Activated naive CD4-positive, alpha-beta T cell treated with anti-CD3 and anti-CD28 coated beads, Interleukin-2, amount 50 U/mL, for 72 hours (primary cell): ENCODE data around the gene REPS1. TPM values are rescaled to one million over a fixed set of nuclear protein-coding genes. Genes with fewer than 3 reads are reported as not detected.
"Not testable (repeated sequence)": the region's sequence is repeated elsewhere in the genome, so short reads cannot be mapped to it uniquely, and the experiment has no call there.

Source experiments
- ATAC-seq, 2 donors: fragments of 150-1000 bp; cut with Tn5 transposase; 2 replicates each; pipeline ENCODE4 v1.10.0; 2021; ENCODE audit warnings: mild to moderate bottlenecking in 2 of 2, moderate library complexity in 2 of 2
- DNase-seq, 2 donors: peaks; one replicate each; pipeline ENCODE4 v3.0.0; 2021 to 2022; ENCODE audit warnings: low spot score in 2 of 2
- H3K27ac Mint-ChIP-seq, 2 donors: one replicate each; pipeline ENCODE4 v1.8.0; 2022; ENCODE audit warnings: mild to moderate bottlenecking in 2 of 2, mixed read lengths in 2 of 2
- H3K36me3 Mint-ChIP-seq, 2 donors: one replicate each; pipeline ENCODE4 v1.8.0; 2022; ENCODE audit warnings: mixed read lengths in 2 of 2
- H3K9me3 Mint-ChIP-seq, 2 donors: one replicate each; pipeline ENCODE4 v1.8.0; 2022; ENCODE audit warnings: mixed read lengths in 2 of 2
- total RNA-seq, 2 donors: library from RNA; stranded (reverse); gene quantifications; one replicate each; pipeline ENCODE4 v1.2.3, GENCODE V29; 2022

Gene REPS1, protein sequence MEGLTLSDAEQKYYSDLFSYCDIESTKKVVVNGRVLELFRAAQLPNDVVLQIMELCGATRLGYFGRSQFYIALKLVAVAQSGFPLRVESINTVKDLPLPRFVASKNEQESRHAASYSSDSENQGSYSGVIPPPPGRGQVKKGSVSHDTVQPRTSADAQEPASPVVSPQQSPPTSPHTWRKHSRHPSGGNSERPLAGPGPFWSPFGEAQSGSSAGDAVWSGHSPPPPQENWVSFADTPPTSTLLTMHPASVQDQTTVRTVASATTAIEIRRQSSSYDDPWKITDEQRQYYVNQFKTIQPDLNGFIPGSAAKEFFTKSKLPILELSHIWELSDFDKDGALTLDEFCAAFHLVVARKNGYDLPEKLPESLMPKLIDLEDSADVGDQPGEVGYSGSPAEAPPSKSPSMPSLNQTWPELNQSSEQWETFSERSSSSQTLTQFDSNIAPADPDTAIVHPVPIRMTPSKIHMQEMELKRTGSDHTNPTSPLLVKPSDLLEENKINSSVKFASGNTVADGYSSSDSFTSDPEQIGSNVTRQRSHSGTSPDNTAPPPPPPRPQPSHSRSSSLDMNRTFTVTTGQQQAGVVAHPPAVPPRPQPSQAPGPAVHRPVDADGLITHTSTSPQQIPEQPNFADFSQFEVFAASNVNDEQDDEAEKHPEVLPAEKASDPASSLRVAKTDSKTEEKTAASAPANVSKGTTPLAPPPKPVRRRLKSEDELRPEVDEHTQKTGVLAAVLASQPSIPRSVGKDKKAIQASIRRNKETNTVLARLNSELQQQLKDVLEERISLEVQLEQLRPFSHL
- 10 to 100 TPM; 40.5 to 59.6 TPM for total RNA-seq

DNA sequence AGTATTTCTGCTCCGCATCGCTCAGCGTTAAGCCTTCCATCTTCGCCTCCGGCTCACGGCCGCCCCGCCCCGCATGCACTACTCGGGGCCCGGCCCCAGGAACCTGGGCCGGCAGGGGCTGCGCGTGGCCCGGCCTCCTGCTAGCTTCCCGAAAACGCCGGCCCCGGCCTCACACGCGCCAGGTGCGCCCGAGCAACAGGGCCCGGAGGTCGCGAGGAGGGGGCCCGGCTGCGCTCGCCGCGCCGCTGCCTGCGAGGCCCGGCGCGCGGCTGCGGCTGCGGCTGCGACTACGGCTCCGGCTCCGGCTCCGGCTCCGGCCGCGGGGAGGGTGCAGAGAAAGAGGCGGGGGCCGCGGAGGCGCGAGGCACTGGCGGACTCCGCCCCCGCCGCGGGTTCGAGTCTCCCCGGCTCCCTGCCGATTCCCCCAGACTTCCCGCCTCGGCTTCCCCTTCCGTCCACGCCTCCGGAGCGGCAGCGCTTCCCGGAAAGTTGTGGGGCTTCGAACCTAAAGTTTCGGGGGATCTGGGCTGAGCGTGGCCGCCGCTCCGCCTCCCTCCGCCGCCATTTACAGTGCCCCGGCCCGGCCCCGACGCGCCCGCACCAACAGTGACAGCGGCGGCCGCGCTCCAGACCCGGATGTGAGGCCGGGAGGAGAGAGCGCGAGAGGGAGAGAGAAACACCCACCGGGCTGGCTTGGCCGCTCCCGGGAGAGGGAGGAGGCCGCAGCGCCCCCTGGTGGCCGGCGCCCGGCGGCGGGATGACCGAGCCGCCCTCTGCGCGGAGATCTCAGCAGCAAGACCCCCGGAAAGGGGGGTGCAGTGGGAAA, at the start of gene REPS1:
Gene REPS1, minus strand, starts transcription at position 611 of the 826 bp plus-strand sequence. Its CDS starts 571 bp downstream, at position 40.
- DNase-seq = peak; percentile 92 to 99
- no peaks in the 10 kb centered on the region for H3K9me3 Mint-ChIP-seq
- peaks cover 4 to 5% of the 10 kb centered on the region in 2 donors for H3K36me3 Mint-ChIP-seq
- peak within 1 kb of the TSS; percentile 92 to 96 for H3K27ac Mint-ChIP-seq
- ATAC-seq = peak; percentile 97

DNA sequence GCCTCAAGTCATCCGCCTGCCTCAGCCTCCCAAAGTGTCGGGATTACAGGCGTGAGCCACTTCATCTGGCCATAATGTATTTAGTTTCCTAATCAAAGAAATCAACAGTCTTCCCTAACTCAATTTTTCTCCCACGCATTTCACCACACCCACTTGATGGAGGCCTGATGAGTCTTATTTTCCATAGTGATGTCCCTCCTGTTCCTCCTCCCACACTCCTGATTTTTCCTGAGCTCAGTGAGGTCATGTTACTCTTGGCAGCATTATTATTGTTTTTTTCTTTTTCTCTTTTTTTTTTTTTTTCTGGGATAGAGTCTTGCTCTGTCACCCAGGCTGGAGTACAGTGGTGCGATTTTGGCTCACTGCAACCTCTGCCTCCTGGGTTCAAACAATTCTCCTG, 49.4 kb upstream of the REPS1 start:
- H3K36me3 Mint-ChIP-seq = peaks cover 20 to 69% of the 10 kb centered on the region in 2 donors
- H3K27ac Mint-ChIP-seq = peak overlapping the region in 1 of 2 donors; percentile 6
- ATAC-seq = no peak
- H3K9me3 Mint-ChIP-seq = no peaks in the 10 kb centered on the region
- no peak for DNase-seq

DNA sequence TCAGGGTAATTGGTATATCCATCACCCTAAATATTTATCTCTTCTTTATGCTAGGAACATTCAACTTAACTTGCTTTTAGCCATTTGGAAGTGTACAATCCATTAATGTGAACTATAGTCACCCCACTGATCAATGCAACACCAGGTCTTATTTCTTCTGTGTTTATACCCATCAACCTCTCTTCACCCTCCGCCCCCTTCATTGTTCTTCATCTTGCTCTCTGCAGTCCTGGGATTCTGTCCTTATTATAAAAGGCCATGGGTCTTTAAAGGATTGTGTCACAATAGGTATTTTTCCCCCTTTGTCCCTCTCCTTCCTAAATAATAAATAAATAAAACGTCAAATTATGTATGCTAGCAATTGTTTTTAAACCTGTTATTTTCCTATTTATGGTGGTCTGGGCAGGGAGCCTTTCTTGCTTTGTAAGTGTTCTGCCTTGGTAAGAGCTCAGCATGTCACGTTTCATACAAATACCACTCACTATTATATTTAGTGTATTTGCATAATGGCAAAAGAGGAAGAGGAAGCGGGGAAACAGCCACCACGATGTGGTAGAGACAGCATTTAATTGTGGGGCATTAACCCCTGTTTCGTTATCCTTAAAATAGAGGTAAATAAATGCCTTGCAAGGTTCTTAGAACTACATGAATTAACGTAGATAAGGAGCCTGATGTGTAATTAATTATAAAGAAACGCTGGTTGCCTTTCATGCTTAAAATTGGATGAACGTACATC, 42.3 kb upstream of the REPS1 start:
- DNase-seq = no peak
- Mint-ChIP-seq H3K27ac (no peak overlapping the region), H3K36me3 (peaks cover 23 to 27% of the 10 kb centered on the region in 2 donors), H3K9me3 (no peaks in the 10 kb centered on the region)
- ATAC-seq = no peak

DNA sequence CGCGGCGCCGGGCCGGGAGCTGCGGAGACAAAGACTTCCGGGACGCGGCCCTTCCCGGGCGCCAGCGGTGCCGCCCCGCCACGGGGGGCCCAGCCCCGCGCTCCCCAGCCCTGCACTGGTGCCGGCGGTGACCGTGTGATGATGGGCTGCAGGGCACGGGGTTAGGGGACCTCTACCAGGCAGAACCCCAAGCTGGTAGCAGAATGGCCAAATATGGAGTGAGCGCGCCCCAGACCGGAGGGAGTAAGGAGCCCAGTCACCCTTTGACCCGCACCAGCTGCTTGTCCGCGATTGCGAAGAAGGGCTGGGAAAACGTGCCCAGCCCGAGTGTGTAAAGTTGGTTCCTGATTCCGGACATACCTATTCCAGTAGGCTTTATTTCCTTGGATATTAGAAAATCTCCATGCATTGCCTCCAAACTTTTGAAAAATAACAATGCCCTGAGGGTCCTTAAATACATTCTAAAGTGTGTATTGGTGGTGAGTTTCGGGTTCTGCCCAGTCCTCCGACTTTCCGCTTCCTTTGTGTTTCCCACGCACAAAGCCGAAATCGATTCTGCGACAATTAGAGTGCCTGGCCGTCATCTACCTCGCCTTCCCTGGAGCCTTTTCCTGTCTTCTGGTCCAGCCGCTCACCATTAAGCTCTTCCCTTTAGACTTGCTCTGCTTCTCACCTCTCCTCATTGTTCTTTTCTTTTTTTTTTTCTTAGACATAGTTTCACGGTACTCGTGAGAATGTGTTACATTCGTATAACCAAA, 41.6 kb upstream of the REPS1 start:
- peak; percentile 31 to 74 for DNase-seq
- Mint-ChIP-seq H3K36me3 (peaks cover 22 to 23% of the 10 kb centered on the region in 2 donors), H3K27ac (no peak overlapping the region), H3K9me3 (no peaks in the 10 kb centered on the region)
- peak; percentile 8 to 50 for ATAC-seq

DNA sequence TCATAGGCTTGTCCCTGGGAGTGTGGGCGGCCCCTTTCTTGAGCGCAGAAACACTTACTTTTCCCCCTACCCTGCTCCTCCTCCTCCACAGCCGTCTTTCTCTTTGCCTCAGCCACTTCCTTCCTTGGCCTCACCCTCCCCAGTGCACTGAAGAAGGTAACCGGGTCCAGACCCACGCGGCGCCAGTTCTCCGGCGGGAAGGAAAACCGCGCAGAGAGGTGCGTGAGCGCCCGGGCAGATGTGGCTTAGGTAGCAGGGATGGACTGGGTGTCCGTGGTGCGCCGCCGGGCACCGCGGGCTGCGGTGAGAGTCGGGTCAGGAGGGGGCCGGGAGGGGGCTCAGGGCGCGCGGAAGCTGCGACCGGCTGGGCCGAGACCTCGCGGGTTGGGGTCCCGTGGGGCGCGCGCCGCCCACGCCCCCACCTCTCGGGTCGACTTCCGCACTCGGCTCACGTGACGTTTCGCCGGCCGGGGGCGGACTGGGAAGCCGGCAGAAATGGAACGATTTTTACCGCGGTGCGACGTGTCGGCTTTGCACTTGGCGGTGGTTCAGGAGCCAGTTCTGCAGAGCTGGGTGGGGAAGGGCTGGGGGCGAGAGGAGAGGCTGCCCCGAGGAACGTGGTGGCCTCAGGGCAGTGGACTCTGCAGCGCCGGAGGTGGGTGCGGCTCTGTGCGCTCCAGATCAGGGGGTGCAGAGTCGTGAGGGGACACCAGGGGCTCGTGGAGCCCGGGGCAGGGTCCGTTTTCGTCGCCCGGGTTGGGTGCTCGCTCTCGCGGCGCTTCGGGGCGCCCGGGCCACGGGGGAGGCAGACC, 40.8 kb upstream of the REPS1 start, which contains the start of gene ABRACL:
Gene ABRACL, plus strand, starts transcription at position 88 of the 812 bp plus-strand sequence. CDS start 5,416 bp downstream, outside the sequence.
- H3K36me3 Mint-ChIP-seq = peaks cover 16 to 20% of the 10 kb centered on the region in 2 donors
- H3K27ac Mint-ChIP-seq = peak within 1 kb of the TSS in 1 of 2 donors; percentile 95
- peak; percentile 80 to 87 for DNase-seq
- no peaks in the 10 kb centered on the region for H3K9me3 Mint-ChIP-seq
- ATAC-seq = peak; percentile 71 to 88

DNA sequence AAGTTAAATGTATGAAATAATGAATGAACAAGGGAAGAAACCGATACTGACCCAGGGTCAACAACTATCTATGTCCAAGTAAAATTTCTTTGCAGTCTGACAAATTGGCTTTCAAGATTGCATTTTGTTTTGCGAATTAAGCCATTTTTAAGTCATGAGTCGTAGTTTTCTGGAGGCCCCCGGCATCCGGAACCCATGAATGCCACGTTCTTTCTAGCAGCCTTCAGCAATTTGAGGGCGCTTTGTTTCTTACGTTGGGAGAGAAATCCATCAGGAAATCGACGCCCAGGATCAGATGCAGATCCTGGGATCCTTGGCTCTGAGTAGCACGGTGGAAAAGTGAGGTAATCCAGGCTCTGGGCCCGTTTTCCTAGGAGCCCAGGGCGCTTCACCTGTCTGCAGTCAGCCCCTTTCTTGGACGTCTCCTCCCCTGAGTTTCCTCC, 40.2 kb upstream of the REPS1 start:
- Mint-ChIP-seq H3K9me3 (no peaks in the 10 kb centered on the region), H3K27ac (peak overlapping the region in 1 of 2 donors; percentile 95), H3K36me3 (peaks cover 10 to 15% of the 10 kb centered on the region in 2 donors)
- DNase-seq = no peak
- peak in 1 of 2 donors; percentile 27 for ATAC-seq

DNA sequence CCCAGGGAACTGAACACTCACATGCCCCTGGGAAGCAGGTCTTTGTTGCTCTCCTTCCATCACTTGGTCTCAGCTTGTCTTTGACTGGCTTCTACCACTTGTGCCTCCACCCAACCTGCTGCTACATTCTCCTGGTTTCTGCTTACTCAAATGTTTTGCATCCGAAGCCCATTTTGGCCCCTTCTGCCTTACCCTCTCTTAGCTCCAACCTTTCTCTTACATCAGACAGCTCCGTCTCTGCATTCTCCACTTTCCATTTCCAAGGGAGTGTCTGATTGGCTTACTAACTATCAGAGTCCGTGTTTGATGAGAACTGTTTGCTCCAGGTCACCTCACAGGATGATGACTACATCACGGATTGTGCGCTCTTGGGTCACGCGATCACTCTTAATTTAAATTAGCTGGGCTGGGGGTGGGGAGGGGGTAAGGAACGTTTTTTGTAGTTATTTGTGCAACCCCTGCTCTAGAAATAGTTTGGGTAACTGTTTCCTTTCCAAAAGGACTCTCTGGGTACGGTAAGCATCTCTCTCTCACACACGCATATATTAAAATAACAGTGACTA, 39.6 kb upstream of the REPS1 start:
- DNase-seq (peak; percentile 31 to 63), ATAC-seq (peak; percentile 69 to 76)
- Mint-ChIP-seq H3K9me3 (no peaks in the 10 kb centered on the region), H3K27ac (peak overlapping the region in 1 of 2 donors; percentile 95), H3K36me3 (peaks cover 6 to 15% of the 10 kb centered on the region in 2 donors)

DNA sequence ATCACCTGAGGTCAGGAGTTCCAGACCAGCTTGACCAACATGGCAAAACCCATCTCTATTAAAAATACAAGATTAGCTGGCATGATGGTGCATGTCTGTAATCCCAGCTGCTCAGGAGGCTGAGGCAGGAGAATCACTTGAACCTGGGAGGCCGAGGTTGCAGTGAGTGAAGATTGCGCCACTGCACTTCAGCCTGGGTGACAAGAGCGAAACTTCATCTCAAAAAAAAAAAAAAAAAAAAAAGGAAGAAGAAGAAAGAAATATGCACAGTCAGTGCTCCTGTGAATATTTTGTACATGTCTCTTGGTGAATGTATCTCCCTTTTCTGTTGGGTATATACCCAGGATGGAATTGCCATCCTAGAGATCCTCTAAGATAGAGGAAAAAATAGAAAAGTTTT, 37.4 kb upstream of the REPS1 start:
- not testable (repeated sequence) for DNase-seq, H3K27ac Mint-ChIP-seq, ATAC-seq, H3K9me3 Mint-ChIP-seq
- peaks cover 0 to 15% of the 10 kb centered on the region in 2 donors for H3K36me3 Mint-ChIP-seq

DNA sequence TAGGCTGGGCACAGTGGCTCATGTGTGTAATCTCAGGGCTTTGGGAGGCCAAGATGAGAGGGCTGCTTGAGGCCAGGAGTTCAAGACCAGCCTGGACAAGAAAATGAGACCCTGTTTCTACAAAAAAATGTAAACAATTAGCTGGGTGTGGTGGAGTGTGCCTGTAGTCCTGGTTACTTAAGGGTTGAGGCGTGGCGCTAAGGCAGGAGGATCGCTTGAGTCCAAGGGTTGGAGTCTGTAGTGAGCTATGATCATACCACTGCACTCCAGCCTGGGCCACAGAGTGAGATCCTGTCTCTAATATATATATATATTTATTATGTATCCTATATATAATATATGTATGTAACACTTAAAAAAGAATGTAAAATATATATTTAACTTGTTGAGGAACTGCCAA, 32.6 kb upstream of the REPS1 start:
- H3K27ac Mint-ChIP-seq = no peak overlapping the region

DNA sequence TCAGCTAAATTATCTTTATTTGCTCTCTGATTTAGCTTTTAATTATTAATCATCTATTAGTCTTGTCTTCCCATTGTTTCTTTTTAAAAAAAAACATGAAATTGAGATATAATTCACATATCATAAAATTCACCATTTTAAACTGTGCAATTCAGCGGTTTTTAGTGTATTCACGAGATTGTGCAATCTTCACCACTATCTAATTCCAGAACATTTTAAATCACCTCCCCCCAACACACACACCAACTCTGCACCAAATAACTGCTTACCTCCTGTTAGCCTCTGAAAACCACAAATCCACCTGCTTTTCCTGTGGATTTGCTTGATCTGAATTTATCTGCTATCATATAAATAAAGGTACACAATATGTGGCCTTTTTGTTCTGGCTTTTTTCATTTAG, 31.7 kb upstream of the REPS1 start:
- no peaks in the 10 kb centered on the region for H3K9me3 Mint-ChIP-seq
- no peaks in the 10 kb centered on the region for H3K36me3 Mint-ChIP-seq
- ATAC-seq (no peak), DNase-seq (no peak)
- no peak overlapping the region for H3K27ac Mint-ChIP-seq

More for the DNA sequence above, 32.6 kb upstream of the REPS1 start:
- no peak for ATAC-seq
- DNase-seq = no peak
- Mint-ChIP-seq H3K9me3 (no peaks in the 10 kb centered on the region), H3K36me3 (no peaks in the 10 kb centered on the region)

DNA sequence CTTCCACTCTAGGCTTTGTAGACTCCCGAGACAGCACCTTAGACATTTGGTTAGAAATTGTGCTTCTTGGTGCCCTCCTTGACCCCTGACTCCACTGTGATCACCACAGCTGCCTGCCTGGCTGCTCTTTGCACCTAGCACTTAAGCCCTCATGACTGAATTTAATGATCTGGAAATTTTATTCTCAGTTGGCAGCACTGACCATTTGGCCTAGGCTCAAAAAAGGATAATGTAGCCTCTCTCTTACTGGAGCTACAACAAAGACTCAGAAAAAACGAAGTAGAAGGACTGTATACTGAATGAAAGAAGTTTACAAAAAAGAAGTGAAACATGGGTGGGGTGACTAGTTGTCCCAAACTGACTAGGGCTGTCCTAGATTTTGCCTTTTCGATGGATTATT, 29.2 kb upstream of the REPS1 start:
- H3K36me3 Mint-ChIP-seq = no peaks in the 10 kb centered on the region
- no peaks in the 10 kb centered on the region for H3K9me3 Mint-ChIP-seq
- ATAC-seq (no peak), DNase-seq (no peak)
- H3K27ac Mint-ChIP-seq = no peak overlapping the region

DNA sequence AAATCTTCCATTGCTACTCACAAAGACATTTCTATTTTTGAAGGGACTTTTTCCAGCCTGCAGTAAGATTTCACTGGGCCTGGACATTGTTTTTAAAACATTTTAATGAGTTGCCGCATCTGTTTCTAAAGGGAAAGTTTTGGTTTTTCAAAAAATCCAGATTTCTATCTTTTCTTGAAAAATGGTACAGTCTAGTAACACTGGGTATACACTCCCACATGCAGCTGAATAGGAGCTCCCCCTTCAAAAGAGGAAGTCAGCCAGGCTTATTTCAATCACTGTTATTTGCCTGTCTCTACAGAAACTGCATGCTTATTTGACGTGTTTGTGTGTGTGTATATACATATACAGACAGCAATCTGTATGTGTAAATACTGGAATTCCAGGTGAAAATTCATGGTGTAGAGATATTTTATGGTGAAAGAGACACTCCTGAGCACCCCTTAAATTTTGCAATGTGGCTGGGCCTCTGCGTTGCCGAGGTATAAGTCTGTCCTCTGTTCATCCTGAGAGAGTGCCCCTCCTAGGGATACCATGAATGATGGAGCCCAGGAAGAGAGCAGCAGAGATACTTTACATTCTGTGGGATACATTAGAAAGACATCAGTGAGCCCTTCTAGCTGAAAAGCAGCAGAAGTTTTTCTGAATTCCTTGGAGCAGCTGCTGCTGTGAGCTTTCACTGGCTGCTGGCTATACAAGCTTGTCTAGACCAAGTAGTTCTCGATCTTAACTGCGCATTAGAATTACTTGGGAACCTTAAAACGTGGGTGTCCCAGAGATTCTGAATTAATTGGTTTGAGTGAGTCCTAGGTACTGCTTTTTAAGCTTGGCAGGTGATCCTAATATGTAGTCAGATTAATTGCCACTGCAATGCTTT, 28.5 kb upstream of the REPS1 start:
- no peaks in the 10 kb centered on the region for H3K36me3 Mint-ChIP-seq
- DNase-seq (no peak), ATAC-seq (no peak)
- no peak overlapping the region for H3K27ac Mint-ChIP-seq
- no peaks in the 10 kb centered on the region for H3K9me3 Mint-ChIP-seq

DNA sequence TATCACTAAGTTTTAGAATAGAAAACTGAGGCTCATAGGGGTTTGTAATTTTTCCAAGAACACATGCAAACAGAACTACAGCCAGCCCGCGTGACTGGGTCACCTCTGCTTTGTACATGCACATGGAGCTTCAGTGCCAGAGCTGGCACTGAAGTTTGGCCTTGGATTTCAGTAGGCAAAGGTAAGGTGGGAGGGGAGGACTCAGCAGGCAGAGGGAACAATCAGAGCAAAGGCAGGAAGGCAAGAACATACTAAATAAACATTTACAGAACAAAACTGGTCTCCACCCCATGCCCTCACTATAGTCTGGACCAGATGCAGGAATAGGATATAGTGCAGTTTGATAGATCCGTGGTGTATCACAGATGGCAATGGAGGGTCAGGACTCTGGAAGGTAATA, 26.9 kb upstream of the REPS1 start:
- no peak for DNase-seq
- no peak for ATAC-seq
- no peak overlapping the region for H3K27ac Mint-ChIP-seq
- no peaks in the 10 kb centered on the region for H3K9me3 Mint-ChIP-seq
- H3K36me3 Mint-ChIP-seq = no peaks in the 10 kb centered on the region
